Stimulated activated CD8-positive, alpha-beta memory T cell treated with anti-CD3 and anti-CD28 coated beads, Interleukin-4, amount 100 ng/mL, for 1 hour (primary cell): ENCODE results near the gene LTA.

Experiments used
- DNase-seq, 2 donors: peaks; one replicate each; pipeline ENCODE4 v3.0.0-alpha.2; 2020; ENCODE audit warnings: low read depth in 2 of 2, low spot score in 1 of 2

Gene LTA

DNA sequence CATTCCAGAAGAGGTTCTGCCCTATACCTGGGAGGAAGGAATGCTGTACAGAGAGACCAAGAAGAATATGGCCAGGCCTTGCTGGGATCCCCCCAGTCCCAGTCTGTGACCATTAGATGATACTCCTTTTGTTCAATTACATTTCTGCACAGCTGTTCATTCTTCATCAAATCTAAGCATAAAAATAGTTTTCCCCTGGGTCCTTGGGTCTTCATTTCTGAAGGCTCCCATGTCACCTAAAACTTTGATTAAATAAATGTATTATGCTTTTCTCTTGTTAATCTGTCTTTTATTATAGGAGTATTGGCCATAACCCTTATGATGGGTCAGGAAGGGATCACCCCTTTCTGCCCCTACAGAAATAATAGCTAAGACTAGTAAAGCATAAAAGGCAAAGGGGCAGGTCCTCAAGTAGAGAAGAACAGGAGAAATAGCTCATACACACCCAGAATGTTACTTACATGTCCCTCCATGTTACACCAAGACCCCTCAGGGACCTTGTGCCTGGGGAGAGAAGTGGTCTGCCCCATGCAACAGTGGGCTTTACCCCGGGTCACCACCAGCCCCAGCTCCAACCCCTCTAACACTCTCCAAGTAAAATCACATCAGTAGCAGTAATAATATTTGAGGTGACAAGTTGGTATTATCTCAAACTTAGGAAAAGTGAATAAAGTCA, 2.1 kb upstream of the LTA start:
- no peak for DNase-seq

DNA sequence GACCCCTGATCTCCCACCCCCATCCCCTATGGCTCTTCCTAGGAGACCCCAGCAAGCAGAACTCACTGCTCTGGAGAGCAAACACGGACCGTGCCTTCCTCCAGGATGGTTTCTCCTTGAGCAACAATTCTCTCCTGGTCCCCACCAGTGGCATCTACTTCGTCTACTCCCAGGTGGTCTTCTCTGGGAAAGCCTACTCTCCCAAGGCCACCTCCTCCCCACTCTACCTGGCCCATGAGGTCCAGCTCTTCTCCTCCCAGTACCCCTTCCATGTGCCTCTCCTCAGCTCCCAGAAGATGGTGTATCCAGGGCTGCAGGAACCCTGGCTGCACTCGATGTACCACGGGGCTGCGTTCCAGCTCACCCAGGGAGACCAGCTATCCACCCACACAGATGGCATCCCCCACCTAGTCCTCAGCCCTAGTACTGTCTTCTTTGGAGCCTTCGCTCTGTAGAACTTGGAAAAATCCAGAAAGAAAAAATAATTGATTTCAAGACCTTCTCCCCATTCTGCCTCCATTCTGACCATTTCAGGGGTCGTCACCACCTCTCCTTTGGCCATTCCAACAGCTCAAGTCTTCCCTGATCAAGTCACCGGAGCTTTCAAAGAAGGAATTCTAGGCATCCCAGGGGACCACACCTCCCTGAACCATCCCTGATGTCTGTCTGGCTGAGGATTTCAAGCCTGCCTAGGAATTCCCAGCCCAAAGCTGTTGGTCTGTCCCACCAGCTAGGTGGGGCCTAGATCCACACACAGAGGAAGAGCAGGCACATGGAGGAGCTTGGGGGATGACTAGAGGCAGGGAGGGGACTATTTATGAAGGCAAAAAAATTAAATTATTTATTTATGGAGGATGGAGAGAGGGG, 1.4 kb downstream of the LTA start:
- DNase-seq: no peak

DNA sequence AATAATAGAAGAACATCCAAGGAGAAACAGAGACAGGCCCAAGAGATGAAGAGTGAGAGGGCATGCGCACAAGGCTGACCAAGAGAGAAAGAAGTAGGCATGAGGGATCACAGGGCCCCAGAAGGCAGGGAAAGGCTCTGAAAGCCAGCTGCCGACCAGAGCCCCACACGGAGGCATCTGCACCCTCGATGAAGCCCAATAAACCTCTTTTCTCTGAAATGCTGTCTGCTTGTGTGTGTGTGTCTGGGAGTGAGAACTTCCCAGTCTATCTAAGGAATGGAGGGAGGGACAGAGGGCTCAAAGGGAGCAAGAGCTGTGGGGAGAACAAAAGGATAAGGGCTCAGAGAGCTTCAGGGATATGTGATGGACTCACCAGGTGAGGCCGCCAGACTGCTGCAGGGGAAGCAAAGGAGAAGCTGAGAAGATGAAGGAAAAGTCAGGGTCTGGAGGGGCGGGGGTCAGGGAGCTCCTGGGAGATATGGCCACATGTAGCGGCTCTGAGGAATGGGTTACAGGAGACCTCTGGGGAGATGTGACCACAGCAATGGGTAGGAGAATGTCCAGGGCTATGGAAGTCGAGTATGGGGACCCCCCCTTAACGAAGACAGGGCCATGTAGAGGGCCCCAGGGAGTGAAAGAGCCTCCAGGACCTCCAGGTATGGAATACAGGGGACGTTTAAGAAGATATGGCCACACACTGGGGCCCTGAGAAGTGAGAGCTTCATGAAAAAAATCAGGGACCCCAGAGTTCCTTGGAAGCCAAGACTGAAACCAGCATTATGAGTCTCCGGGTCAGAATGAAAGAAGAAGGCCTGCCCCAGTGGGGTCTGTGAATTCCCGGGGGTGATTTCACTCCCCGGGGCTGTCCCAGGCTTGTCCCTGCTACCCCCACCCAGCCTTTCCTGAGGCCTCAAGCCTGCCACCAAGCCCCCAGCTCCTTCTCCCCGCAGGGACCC, 2.3 kb downstream of the LTA start:
- DNase-seq: no peak

DNA sequence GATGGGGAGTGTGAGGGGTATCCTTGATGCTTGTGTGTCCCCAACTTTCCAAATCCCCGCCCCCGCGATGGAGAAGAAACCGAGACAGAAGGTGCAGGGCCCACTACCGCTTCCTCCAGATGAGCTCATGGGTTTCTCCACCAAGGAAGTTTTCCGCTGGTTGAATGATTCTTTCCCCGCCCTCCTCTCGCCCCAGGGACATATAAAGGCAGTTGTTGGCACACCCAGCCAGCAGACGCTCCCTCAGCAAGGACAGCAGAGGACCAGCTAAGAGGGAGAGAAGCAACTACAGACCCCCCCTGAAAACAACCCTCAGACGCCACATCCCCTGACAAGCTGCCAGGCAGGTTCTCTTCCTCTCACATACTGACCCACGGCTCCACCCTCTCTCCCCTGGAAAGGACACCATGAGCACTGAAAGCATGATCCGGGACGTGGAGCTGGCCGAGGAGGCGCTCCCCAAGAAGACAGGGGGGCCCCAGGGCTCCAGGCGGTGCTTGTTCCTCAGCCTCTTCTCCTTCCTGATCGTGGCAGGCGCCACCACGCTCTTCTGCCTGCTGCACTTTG, 3.3 kb downstream of the LTA start, which contains the start of gene TNF:
TNF (plus strand) TSS at position 231 of the 567 bp plus-strand sequence; CDS start at position 408, 177 bp downstream.
- peak in 1 of 2 donors; percentile 66 for DNase-seq

DNA sequence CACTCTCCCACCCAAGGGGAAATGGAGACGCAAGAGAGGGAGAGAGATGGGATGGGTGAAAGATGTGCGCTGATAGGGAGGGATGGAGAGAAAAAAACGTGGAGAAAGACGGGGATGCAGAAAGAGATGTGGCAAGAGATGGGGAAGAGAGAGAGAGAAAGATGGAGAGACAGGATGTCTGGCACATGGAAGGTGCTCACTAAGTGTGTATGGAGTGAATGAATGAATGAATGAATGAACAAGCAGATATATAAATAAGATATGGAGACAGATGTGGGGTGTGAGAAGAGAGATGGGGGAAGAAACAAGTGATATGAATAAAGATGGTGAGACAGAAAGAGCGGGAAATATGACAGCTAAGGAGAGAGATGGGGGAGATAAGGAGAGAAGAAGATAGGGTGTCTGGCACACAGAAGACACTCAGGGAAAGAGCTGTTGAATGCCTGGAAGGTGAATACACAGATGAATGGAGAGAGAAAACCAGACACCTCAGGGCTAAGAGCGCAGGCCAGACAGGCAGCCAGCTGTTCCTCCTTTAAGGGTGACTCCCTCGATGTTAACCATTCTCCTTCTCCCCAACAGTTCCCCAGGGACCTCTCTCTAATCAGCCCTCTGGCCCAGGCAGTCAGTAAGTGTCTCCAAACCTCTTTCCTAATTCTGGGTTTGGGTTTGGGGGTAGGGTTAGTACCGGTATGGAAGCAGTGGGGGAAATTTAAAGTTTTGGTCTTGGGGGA, 4.0 kb downstream of the LTA start:
- no peak for DNase-seq

DNA sequence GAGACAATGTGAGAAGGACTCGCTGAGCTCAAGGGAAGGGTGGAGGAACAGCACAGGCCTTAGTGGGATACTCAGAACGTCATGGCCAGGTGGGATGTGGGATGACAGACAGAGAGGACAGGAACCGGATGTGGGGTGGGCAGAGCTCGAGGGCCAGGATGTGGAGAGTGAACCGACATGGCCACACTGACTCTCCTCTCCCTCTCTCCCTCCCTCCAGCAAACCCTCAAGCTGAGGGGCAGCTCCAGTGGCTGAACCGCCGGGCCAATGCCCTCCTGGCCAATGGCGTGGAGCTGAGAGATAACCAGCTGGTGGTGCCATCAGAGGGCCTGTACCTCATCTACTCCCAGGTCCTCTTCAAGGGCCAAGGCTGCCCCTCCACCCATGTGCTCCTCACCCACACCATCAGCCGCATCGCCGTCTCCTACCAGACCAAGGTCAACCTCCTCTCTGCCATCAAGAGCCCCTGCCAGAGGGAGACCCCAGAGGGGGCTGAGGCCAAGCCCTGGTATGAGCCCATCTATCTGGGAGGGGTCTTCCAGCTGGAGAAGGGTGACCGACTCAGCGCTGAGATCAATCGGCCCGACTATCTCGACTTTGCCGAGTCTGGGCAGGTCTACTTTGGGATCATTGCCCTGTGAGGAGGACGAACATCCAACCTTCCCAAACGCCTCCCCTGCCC, 4.9 kb downstream of the LTA start:
- no peak for DNase-seq

DNA sequence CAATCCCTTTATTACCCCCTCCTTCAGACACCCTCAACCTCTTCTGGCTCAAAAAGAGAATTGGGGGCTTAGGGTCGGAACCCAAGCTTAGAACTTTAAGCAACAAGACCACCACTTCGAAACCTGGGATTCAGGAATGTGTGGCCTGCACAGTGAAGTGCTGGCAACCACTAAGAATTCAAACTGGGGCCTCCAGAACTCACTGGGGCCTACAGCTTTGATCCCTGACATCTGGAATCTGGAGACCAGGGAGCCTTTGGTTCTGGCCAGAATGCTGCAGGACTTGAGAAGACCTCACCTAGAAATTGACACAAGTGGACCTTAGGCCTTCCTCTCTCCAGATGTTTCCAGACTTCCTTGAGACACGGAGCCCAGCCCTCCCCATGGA, 5.5 kb downstream of the LTA start:
- no peak for DNase-seq

DNA sequence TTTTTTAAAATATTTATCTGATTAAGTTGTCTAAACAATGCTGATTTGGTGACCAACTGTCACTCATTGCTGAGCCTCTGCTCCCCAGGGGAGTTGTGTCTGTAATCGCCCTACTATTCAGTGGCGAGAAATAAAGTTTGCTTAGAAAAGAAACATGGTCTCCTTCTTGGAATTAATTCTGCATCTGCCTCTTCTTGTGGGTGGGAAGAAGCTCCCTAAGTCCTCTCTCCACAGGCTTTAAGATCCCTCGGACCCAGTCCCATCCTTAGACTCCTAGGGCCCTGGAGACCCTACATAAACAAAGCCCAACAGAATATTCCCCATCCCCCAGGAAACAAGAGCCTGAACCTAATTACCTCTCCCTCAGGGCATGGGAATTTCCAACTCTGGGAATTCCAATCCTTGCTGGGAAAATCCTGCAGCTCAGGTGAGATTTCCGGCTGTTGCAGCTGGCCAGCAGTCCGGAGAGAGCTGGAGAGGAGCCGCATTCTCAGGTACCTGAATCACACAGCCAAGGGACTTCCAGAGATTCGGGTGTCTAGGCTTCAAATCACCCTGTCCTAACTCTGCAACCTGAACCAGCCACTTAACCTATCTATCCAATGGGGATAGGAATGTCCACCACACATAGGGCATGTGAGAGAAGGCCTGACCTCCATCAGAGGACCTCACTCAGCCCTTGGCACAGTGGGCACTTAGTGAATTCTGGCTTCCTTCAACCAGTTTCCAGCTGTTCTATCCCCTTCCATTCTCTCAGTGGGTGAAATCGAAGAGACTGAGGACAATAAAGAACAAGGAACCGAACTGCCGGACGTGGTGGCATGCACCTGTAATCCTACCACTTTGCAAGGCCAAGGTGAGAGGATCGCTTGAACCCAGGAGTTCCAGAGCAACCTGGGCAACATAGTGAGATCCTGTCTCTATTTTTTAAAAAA, 6.4 kb downstream of the LTA start:
- no peak for DNase-seq

DNA sequence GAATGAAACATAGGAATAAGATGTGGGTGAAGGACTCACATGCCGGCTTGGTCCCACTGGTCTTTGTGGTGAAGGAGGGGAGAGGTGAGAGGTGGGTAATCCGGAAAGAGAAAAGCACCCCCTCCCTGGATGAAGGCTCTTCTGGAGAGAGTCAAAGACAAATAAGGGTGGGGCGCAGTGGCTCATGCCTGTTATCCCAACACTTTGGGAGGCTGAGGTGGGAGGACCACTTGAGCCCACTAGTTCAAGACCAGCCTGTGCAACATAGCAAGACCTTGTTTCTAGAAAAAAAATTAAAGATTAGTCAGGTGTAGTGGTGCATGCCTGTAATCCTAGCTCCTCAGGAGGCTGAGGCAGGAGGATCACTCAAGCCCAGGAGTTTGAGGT, 7.0 kb downstream of the LTA start:
- no peak for DNase-seq

DNA sequence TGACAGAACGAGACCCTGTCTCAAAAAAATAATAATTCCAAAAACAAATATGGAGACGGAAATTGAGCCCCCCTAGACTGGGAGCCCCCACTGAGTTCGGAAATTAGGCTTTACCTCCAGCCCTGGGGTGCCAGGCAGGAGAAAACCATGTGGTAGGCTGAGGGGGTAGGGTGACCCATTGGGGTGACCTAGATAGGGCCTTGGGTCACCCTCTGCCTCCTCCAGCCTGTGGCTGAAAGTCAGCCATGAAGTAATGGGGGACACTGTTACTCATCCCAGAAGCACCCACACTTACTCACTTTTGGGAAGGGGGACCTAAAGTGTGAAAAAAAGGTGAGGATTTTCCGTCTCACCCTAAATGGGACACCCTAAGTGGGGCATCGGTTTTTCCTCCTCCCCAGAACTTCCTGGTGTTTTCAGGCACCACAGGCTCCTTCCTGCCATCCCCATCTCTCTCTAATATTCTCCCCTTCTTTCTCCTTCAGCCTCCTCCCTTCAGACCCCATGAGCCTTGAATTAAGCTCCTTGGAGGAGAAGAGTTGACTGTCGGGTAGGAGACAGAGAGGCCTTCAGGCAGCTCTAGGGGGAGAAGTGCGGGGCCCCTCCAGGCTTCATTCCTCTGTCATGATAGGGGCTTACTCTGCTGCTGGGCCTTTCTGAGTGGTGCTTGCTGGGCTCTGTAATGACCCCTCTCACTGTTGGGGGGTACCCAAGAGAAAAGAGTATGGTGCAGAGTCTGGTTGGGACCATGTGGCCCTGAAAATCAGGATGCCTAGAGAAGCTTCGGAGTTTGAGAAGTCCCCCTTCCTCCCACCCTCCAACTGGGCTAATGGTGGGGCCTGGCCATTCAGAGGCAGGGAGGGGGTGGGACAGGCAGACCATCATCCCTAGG, 7.7 kb downstream of the LTA start:
- DNase-seq: no peak

DNA sequence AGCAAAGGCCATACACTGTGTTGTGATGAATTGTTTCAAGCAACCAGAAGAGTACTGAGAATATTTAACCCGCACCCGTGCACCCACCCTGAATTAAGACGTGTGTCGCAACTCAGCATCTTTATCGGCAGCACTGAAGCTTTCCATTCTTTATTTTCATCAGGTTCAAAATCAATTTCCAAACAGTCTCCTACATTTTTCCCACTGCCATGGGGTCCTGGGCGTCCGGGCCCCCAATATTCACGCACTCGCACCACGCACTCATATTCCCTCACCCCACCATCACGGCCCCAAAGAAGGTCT, 8.3 kb downstream of the LTA start:
- no peak for DNase-seq

DNA sequence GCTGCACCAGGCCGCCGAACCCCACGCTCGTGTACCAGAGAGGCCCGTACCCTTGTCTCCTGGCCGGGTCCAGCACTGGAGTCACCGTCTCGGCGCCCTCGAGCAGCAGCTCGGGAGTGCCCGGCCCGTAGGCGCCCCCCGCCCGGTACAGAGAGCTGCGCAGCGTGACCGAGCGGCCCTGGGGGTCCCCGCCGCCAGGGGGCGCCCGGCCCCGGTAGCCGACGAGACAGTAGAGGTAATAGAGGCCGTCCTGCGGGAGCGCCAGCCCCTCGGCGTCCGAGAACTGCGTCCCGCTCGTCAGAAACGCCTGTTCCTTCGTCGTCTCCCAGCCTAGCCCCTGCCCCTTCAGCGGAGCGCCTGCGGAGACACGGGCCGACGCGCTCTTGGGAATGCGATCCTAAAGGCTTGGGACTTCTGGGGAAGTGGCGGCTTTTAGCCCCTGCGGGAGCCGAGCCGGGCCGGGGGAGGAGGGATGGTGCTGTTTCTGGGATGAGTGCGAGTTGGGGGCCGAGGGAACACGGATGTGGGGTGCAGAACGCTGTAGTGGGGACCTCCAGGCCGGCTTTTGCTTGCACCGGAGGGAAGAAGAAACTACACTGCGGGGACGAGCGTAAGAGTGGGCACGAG, 8.8 kb downstream of the LTA start:
- DNase-seq: peak; percentile 81 to 83

DNA sequence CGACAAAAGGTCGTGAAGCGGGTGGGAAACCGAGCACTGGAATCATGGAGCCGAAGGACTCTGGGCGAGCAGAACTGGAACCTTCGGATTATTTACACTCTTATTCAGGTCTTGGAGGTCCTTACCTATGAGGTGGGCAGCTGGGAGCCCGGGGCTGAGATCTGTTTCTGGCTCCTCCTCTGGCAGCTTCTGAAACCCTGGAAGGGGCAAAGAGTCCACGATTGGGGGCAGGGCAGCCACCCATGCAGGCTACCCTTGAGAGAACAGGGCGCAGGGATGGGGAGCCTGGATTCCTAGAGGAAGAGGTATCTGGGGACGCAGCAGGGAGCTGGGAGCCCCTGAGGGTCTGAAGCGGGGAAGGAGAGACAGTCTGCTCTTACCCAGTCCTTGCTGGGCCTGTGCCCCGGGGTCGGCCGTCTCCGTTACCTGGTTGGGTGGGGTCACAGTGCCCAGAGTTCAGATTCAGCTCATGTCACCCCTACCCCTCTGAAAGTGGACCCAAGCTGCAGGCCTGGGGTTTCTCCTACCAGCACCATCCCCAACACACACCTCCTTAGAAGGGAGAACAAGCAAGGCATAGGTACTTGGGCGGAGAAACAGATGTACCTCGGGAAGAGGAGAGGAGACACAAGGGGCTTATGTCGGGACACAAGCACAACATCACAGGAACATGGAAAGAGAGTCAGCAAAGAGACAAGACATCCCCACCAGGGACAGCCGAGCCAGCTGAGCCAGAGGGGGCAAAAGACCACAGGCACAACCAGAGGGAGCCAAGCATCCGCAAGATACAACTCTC, 9.5 kb downstream of the LTA start:
- DNase-seq: no peak

DNA sequence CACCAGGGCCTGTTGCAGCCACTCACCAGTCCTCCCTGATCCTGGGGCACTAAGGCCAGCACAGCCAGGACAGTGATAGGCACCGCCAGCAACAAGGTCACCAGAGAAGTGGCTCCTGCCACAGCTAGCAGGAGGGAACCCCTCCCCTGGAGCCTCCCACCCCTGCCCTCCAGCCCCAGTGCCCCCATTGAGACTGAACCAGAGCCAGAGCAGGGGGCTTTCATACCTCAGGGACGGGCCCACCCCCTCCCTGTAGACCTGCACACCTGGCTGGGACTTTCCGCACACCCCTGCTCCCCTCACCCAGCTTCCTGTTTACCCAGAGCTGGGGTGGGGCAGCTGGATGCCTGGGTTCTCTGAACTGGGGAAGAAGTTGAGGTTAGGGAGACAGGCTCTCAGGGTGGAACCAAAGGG, 10.1 kb downstream of the LTA start, which contains the start of gene LTB:
LTB (minus strand) TSS at position 195 of the 414 bp plus-strand sequence; CDS start at position 188, 7 bp downstream.
- peak in 1 of 2 donors; percentile 49 for DNase-seq

DNA sequence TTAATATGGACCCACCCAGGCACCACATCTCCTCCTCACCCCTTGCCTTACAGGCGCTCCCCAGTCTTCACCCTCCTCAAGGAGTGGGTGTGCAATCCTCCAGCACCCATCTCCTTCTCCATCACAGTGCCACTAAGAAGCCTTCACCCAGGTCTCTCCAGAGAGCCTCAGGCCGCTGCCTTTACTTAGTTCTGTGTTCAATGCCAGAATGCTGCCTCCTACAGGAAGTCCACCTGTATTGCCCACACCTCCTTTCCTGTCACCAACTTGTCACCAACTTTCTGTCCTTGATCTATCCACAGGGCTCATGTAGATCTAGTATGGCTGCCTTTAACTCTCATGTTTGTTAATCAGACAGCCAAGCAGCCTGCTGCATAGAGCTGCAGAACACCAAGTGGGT, 13.4 kb downstream of the LTA start:
- DNase-seq: no peak

DNA sequence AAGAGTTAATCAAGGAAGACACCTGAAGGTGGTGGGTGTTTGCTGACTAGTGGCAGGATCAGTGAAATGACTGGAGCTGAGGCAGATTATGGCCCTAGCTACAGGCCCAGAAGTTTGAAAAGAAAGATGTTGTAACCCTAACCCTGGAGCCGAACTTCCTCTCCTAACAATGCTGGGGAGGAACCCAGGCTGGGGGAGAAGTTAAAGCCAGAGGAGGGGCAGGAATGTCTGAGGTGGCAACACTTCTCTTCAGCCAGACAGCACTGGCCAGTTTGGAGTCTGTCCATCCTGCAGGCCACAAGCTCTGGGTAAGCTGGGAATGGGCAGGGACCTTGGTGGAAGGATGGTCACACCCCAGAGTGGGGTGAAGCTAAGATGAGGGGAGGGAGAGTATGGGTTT, 13.9 kb downstream of the LTA start, which contains the start of gene LST1:
LST1 (plus strand) TSS at position 270 of the 400 bp plus-strand sequence. CDS start 1,023 bp downstream, outside the sequence.
- no peak for DNase-seq
